GM12878 (cell line): ENCODE data around the gene FITM1. TPM values are rescaled to one million over a fixed set of nuclear protein-coding genes. Genes with fewer than 3 reads are reported as not detected.

Experiments
- BRCA1 ChIP-seq: IDR thresholded peaks from 2 replicates; pipeline ENCODE4 v1.6.1; 2011; ENCODE audit warnings: low read depth, low read length, improper control_type of control experiment
- CBX5 ChIP-seq: sonication (generic); IDR thresholded peaks from 2 replicates; pipeline ENCODE4 v1.6.1; 2016; ENCODE audit warnings: low read depth, moderate library complexity, mild to moderate bottlenecking, inconsistent platforms
- CREM ChIP-seq: IDR thresholded peaks from 2 replicates; pipeline ENCODE4 v1.6.1; 2014; ENCODE audit warnings: antibody characterized with exemption, low read depth
- DPF2 ChIP-seq: fragments of 450-650 bp; IDR thresholded peaks from 2 replicates; pipeline ENCODE4 v1.6.1; 2017; ENCODE audit warnings: mild to moderate bottlenecking
- EGR1 ChIP-seq, 2 experiments: IDR thresholded peaks; 1 replicate in 1 of 2; 2 replicates in 1 of 2; pipeline ENCODE4 v1.6.1; 2011 to 2012; ENCODE audit warnings: low read depth in 2 of 2, low read length in 2 of 2, borderline replicate concordance in 1 of 2, mild to moderate bottlenecking in 1 of 2, moderate library complexity in 1 of 2
- KAT2A ChIP-seq: conservative IDR thresholded peaks from 2 replicates; pipeline ENCODE4 v1.6.1; 2011; ENCODE audit warnings: low read depth, low read length; ENCODE audit not compliant: control insufficient read depth
- LARP7 ChIP-seq: fragments of 450-650 bp; IDR thresholded peaks from 2 replicates; pipeline ENCODE4 v1.6.1; 2017; ENCODE audit warnings: mild to moderate bottlenecking
- MEF2B ChIP-seq: fragments of 450-650 bp; IDR thresholded peaks from 2 replicates; pipeline ENCODE4 v1.6.1; 2018; ENCODE audit warnings: mild to moderate bottlenecking, moderate library complexity; ENCODE audit not compliant: partially characterized antibody, poor library complexity, severe bottlenecking
- NKRF ChIP-seq: fragments of 450-650 bp; conservative IDR thresholded peaks from 2 replicates; pipeline ENCODE4 v1.6.1; 2017; ENCODE audit warnings: mild to moderate bottlenecking, moderate library complexity
- PAX5 ChIP-seq: IDR thresholded peaks from 2 replicates; pipeline ENCODE4 v1.6.1; 2011; ENCODE audit warnings: low read depth, low read length, borderline replicate concordance
- POLR2A ChIP-seq: IDR thresholded peaks from 2 replicates; pipeline ENCODE4 v1.6.1; 2011; ENCODE audit warnings: low read depth, mild to moderate bottlenecking, low read length
- POLR2AphosphoS5 ChIP-seq: IDR thresholded peaks from 2 replicates; pipeline ENCODE4 v1.6.1; 2011; ENCODE audit warnings: mild to moderate bottlenecking, low read length, inconsistent platforms
- WRNIP1 ChIP-seq: IDR thresholded peaks from 2 replicates; pipeline ENCODE4 v1.6.1; 2011; ENCODE audit warnings: low read depth, low read length, improper control_type of control experiment, borderline replicate concordance
- ZBTB40 ChIP-seq: fragments of 450-650 bp; IDR thresholded peaks from 2 replicates; pipeline ENCODE4 v1.6.1; 2016; ENCODE audit warnings: mild to moderate bottlenecking, moderate library complexity, borderline replicate concordance
- ZNF384 ChIP-seq: IDR thresholded peaks from 2 replicates; pipeline ENCODE4 v1.6.1; 2012; ENCODE audit warnings: low read depth, mild to moderate bottlenecking, low read length, improper control_type of control experiment, borderline replicate concordance
- polyA plus RNA-seq, 11 experiments: library from polyadenylated mRNA; depleted of rRNA in 4 of 11; unstranded in 6 of 11; stranded (reverse) in 5 of 11; fragments of >200 nt; fragmentation: Nextera tagmentation in 4 of 11; fragmentation: Illumina TruSeq in 1 of 11; extraction: Ambion mirVana in 4 of 11; extraction: Trizol in 1 of 11; gene quantifications; 1 replicate in 1 of 11; 2 replicates in 10 of 11; pipeline versions ENCODE4 v1.2.1 to v1.2.3, GENCODE V29; 2011 to 2016; ENCODE audit warnings: inconsistent platforms in 2 of 11, missing spikeins in 2 of 11, low read depth in 1 of 11
- total RNA-seq, 4 experiments: library from RNA; depleted of rRNA in 3 of 4; stranded (reverse); fragments of >200 nt in 3 of 4; fragmentation: Illumina TruSeq in 1 of 4; extraction: Trizol in 1 of 4; gene quantifications; 2 replicates each; pipeline versions ENCODE4 v1.2.1 to v1.2.3, GENCODE V29; 2013 to 2021
- TF ChIP-seq, protein P1 (sequence below): fragments of 450-650 bp; IDR thresholded peaks from 2 replicates; pipeline ENCODE4 v1.6.1; 2017; ENCODE audit warnings: borderline replicate concordance
- TF ChIP-seq, protein P2 (sequence below): fragments of 450-650 bp; IDR thresholded peaks from 2 replicates; pipeline ENCODE4 v1.6.1; 2017; ENCODE audit warnings: mild to moderate bottlenecking, low read depth, inconsistent platforms; ENCODE audit not compliant: poor library complexity, severe bottlenecking
- TF ChIP-seq, protein P3 (sequence below): IDR thresholded peaks from 2 replicates; pipeline ENCODE4 v1.6.1; 2011; ENCODE audit warnings: mild to moderate bottlenecking, low read depth, low read length, moderate library complexity; ENCODE audit not compliant: insufficient replicate concordance

FITM1 gene
- total and polyA plus RNA-seq, 10 of the 15 experiments (the other 5 are each of a cell fraction or from before 2014, with no cell fraction given): 0.11 to 1.9 (median 0.45) TPM; not detected in 2

DNA sequence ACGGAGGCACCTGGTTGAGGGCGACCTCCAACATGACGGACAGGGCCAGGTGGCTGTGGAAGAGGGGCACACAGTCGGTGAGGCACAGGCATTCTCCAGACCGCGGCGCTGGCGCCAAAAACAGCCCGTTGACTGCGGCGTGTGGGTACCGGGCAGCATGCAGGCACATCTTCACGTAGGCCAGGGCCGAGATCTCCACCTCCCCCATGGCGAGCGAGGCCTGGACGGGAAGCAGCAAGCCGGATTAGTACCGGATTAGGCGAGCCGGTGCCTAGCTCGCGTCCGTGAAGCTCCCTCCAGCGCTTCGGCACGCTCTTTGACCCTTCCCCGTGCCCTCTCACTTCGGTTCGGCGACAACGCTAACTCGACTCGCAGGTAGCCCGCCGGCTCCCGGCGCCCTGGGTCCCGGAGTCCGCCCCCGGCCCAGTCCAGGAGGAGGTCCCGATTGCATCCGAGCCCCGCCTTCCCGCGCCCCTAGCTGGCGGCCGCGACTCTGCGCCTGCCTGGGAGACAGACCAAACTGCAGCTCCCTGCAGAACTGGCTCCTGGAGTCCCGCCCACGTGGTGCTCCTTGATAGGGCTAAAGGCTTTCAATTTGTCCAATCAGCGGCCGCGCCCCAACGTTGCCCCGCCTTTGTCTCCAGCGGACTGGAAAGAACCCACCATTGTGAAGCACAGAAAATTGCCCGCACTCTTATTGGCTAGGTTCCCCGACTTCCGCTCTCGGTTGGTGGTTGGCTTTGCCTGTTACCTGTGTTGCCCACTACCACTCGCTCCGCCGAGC is 10.8 kb downstream of the FITM1 start, which contains the start of gene EMC9 (continued):
- TF ChIP-seq KAT2A (no peak), PAX5 (peak; percentile 87; the same call in 1 of the 2 replicates), EGR1 (IDR thresholded peaks at IDR 0.05; ENCODE audit: borderline replicate concordance in 1 of 2, low read depth in 2 of 2, low read length in 2 of 2) (peak in 1 of 2 experiments; percentile 81; a peak in 1 of 3 replicates), WRNIP1 (no peak), DPF2 (peak; percentile 26), POLR2A (peak; percentile 94), LARP7 (peak; percentile 88), ZNF384 (no peak), CBX5 (0 out of 2 replicates have a peak, but pooled peaks have one; percentile 66), BRCA1 (no peak), POLR2AphosphoS5 (peak; percentile 90), MEF2B (no peak), NKRF (peak; percentile 82), CREM (peak; percentile 47), ZBTB40 (peak; percentile 79; the same call in 1 of the 2 replicates)
- TF ChIP-seq, protein P1, sequence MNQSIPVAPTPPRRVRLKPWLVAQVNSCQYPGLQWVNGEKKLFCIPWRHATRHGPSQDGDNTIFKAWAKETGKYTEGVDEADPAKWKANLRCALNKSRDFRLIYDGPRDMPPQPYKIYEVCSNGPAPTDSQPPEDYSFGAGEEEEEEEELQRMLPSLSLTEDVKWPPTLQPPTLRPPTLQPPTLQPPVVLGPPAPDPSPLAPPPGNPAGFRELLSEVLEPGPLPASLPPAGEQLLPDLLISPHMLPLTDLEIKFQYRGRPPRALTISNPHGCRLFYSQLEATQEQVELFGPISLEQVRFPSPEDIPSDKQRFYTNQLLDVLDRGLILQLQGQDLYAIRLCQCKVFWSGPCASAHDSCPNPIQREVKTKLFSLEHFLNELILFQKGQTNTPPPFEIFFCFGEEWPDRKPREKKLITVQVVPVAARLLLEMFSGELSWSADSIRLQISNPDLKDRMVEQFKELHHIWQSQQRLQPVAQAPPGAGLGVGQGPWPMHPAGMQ: no peak
- TF ChIP-seq, protein P2, sequence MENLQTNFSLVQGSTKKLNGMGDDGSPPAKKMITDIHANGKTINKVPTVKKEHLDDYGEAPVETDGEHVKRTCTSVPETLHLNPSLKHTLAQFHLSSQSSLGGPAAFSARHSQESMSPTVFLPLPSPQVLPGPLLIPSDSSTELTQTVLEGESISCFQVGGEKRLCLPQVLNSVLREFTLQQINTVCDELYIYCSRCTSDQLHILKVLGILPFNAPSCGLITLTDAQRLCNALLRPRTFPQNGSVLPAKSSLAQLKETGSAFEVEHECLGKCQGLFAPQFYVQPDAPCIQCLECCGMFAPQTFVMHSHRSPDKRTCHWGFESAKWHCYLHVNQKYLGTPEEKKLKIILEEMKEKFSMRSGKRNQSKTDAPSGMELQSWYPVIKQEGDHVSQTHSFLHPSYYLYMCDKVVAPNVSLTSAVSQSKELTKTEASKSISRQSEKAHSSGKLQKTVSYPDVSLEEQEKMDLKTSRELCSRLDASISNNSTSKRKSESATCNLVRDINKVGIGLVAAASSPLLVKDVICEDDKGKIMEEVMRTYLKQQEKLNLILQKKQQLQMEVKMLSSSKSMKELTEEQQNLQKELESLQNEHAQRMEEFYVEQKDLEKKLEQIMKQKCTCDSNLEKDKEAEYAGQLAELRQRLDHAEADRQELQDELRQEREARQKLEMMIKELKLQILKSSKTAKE: peak; percentile 79
- TF ChIP-seq, protein P3, sequence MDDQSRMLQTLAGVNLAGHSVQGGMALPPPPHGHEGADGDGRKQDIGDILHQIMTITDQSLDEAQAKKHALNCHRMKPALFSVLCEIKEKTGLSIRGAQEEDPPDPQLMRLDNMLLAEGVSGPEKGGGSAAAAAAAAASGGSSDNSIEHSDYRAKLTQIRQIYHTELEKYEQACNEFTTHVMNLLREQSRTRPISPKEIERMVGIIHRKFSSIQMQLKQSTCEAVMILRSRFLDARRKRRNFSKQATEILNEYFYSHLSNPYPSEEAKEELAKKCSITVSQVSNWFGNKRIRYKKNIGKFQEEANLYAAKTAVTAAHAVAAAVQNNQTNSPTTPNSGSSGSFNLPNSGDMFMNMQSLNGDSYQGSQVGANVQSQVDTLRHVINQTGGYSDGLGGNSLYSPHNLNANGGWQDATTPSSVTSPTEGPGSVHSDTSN: peak; percentile 72
